ENCODE data around the gene CDC42SE2.

The CDC42SE2 gene

GRCh38 chr5:131246504-131246903 is 17.3 kb upstream of the CDC42SE2 start:
- in situ Hi-C loops (cut with HindIII; ENCODE audit: low sequenced_read_pairs): no loop called here

GRCh38 chr5:131250751-131251475 is 12.9 kb upstream of the CDC42SE2 start:
- in situ Hi-C loops (cut with HindIII; ENCODE audit: low sequenced_read_pairs): loop anchor here (25.0 kb wide), 1 partner anchor 161 kb away; no protein-coding TSS in a partner anchor

- in situ Hi-C loops (cut with HindIII; ENCODE audit: low sequenced_read_pairs): loop anchor here (25.0 kb wide), 1 partner anchor 160 kb away; no protein-coding TSS in a partner anchor
Observed at GRCh38 chr5:131252824-131253171, 11.1 kb upstream of the CDC42SE2 start.

GRCh38 chr5:131254025-131254424 is 9.8 kb upstream of the CDC42SE2 start:
- in situ Hi-C loops (cut with HindIII; ENCODE audit: low sequenced_read_pairs): loop anchor here (25.0 kb wide), 1 partner anchor 158 kb away; no protein-coding TSS in a partner anchor

GRCh38 chr5:131254741-131255140 is 9.1 kb upstream of the CDC42SE2 start:
- in situ Hi-C loops (cut with HindIII; ENCODE audit: low sequenced_read_pairs): loop anchor here (25.0 kb wide), 1 partner anchor 158 kb away; no protein-coding TSS in a partner anchor

- in situ Hi-C loops (cut with HindIII; ENCODE audit: low sequenced_read_pairs): loop anchor here (25.0 kb wide), 1 partner anchor 156 kb away; no protein-coding TSS in a partner anchor
Observed at GRCh38 chr5:131256507-131256823, 7.4 kb upstream of the CDC42SE2 start.

- in situ Hi-C loops (cut with HindIII; ENCODE audit: low sequenced_read_pairs): loop anchor here (25.0 kb wide), 1 partner anchor 154 kb away; no protein-coding TSS in a partner anchor
Observed at GRCh38 chr5:131258733-131259132, 5.1 kb upstream of the CDC42SE2 start.

DNA sequence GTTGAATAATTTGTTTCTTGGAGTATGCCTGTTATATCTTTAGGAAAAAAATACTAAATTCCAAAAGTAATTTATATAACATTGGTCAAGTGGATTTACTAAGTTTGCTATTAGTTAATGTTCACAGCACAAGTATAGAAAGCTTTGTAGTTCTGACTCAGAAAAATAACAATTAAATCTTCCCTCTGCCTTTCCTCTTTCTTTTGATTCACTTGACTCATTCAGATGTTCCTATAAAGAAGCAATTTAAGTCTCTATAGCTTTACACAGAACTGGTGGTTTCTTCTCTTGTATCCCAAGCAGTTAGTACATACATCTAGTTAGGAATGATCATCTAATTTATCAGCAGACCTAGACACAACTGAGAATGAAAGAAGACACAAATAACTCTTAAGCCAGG is 4.5 kb upstream of the CDC42SE2 start:
- in situ Hi-C loops (cut with HindIII; ENCODE audit: low sequenced_read_pairs): loop anchor here (25.0 kb wide), 1 partner anchor 153 kb away; no protein-coding TSS in a partner anchor

GRCh38 chr5:131260895-131261294 is 3.0 kb upstream of the CDC42SE2 start:
- in situ Hi-C loops (cut with HindIII; ENCODE audit: low sequenced_read_pairs): loop anchor here (25.0 kb wide), 1 partner anchor 151 kb away; no protein-coding TSS in a partner anchor

DNA sequence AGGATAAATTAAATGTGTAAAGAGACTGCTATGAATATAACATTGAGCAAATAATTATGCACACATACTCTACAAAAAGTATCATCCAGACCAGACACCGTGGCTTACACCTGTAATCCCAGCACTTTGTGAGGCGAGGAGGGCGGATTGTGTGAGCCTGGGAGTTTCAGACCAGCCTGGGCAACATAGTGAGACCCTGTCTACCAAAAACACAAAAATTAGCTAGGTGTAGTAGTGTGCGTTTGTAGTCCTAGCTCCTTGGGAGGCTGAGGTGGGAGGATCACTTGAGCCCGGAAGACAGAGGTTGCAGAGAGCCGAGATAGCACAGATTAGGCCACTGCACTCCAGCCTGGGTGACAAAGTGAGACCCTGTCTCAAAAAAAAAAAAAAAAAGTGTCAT is 2.4 kb upstream of the CDC42SE2 start:
- in situ Hi-C loops (cut with HindIII; ENCODE audit: low sequenced_read_pairs): loop anchor here (25.0 kb wide), 1 partner anchor 151 kb away; no protein-coding TSS in a partner anchor

DNA sequence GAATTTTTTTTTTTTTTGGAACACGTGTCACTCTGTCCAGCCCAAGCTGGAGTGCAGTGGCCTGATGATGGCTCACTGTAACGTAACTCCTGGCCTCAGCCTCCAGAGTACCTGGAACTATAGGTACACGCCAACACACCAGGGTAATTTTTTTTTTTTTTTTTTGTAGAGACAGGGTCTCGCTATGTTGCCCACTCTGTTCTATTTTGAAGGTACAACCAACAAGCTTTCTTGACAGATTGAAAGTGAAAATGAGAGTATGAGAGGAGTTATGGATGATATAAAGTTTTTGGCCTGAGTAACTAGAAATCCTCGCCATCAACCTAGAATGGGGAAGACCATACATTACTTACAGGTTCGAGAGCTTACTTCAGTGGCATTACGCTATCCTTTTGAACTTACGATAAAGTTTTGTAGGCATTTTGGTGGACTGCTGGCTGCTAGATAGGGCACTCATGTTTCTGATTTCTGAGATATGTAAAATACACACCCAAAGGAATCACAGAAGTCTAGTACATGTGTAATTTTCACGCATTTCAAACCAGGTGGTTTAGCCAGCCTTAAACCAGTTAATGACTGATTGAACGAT is 806 bp upstream of the CDC42SE2 start:
- in situ Hi-C loops (cut with HindIII; ENCODE audit: low sequenced_read_pairs): loop anchor here (25.0 kb wide), 1 partner anchor 149 kb away; no protein-coding TSS in a partner anchor

GRCh38 chr5:131264451-131265099 is 722 bp downstream of the CDC42SE2 start:
- in situ Hi-C loops (cut with HindIII; ENCODE audit: low sequenced_read_pairs): loop anchor here (25.0 kb wide), 1 partner anchor 148 kb away; no protein-coding TSS in a partner anchor

DNA sequence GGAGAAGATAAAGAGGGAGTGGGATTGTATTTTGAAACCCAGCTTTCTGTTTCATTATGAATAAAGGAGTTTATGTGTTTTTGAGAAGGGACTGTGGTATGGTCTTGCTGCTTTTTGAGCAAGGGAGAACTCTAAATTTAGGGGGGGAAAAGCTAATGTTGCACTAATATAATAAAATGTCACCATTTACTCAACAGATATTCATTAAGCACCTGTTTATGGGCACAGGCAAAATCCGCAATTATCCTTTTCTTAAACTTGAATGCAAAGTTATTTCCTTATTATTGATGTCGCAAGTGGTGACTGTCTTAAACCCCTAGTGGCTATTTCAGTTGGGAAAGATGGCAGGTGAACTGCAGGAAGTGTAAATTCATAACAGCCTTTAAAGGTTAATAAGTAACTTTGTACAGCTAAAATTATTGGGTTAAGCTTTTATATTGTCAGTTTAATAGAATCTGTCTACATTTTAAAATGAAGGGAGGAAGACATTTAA is 1.5 kb downstream of the CDC42SE2 start:
- in situ Hi-C loops (cut with HindIII; ENCODE audit: low sequenced_read_pairs): loop anchor here (25.0 kb wide), 1 partner anchor 147 kb away; no protein-coding TSS in a partner anchor

- in situ Hi-C loops (cut with HindIII; ENCODE audit: low sequenced_read_pairs): loop anchor here (25.0 kb wide), 1 partner anchor 146 kb away; no protein-coding TSS in a partner anchor
Observed at GRCh38 chr5:131266370-131267060, 2.7 kb downstream of the CDC42SE2 start.

- in situ Hi-C loops (cut with HindIII; ENCODE audit: low sequenced_read_pairs): loop anchor here (25.0 kb wide), 1 partner anchor 143 kb away; no protein-coding TSS in a partner anchor
Observed at GRCh38 chr5:131268758-131269370, 5.0 kb downstream of the CDC42SE2 start.

- in situ Hi-C loops (cut with HindIII; ENCODE audit: low sequenced_read_pairs): loop anchor here (25.0 kb wide), 1 partner anchor 141 kb away; no protein-coding TSS in a partner anchor
Observed at GRCh38 chr5:131270809-131271208, 7.0 kb downstream of the CDC42SE2 start.

DNA sequence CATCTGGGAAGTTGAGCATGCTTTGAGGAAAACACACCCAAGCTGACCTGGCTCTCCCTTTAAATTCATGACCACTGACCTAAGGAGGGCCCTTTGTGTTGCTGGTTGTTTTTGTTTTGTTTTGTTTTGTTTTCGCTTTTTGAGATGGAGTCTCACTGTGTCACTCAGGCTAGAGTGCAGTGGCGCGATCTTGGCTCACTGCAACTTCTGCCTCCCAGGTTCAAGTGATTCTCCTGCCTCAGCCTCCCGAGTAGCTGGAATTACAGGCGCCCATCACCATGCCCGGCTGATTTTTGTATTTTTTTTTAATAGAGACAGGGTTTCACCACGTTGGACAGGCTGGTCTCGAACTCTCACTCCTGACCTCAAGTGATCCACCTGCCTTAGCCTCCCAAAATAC is 8.0 kb downstream of the CDC42SE2 start:
- in situ Hi-C loops (cut with HindIII; ENCODE audit: low sequenced_read_pairs): loop anchor here (25.0 kb wide), 1 partner anchor 140 kb away; no protein-coding TSS in a partner anchor

GRCh38 chr5:131272307-131272706 is 8.5 kb downstream of the CDC42SE2 start:
- in situ Hi-C loops (cut with HindIII; ENCODE audit: low sequenced_read_pairs): loop anchor here (25.0 kb wide), 1 partner anchor 140 kb away; no protein-coding TSS in a partner anchor

GRCh38 chr5:131272724-131273123 is 8.9 kb downstream of the CDC42SE2 start:
- in situ Hi-C loops (cut with HindIII; ENCODE audit: low sequenced_read_pairs): loop anchor here (25.0 kb wide), 1 partner anchor 140 kb away; no protein-coding TSS in a partner anchor
